NCI-H2107 treated with DMSO at 0.1 percent for 48 hours (cell line): ENCODE data around the gene OR52K2.
"Not testable (repeated sequence)": the region's sequence is repeated elsewhere in the genome, so short reads cannot be mapped to it uniquely, and the experiment has no call there.

ENCODE experiments used
- DNase-seq: peaks from one replicate; lab custom pipeline; 2025; ENCODE audit not compliant: unreplicated experiment; lab: John Stamatoyannopoulos, UW

The OR52K2 gene

GRCh38 chr11:4448995-4449394 is at the start of gene OR52K2:
OR52K2 (plus strand) TSS chr11:4449295; CDS start chr11:4449340, 45 bp downstream.
- no peak for DNase-seq

GRCh38 chr11:4406206-4406605 is 42.9 kb upstream of the OR52K2 start:
- not testable (repeated sequence) for DNase-seq

GRCh38 chr11:4416306-4416705 is 32.8 kb upstream of the OR52K2 start:
- no peak for DNase-seq

- DNase-seq, result no peak
Measured at GRCh38 chr11:4416816-4417215, 32.3 kb upstream of the OR52K2 start.

- no peak for DNase-seq
Measured at GRCh38 chr11:4418403-4418802, 30.7 kb upstream of the OR52K2 start.

- DNase-seq, result no peak
Measured at GRCh38 chr11:4430051-4430450, 19.0 kb upstream of the OR52K2 start.

- DNase-seq, result no peak
Measured at GRCh38 chr11:4433856-4434255, 15.2 kb upstream of the OR52K2 start.

- DNase-seq, result no peak
Measured at GRCh38 chr11:4436411-4436810, 12.7 kb upstream of the OR52K2 start.

GRCh38 chr11:4441515-4441914 is 7.6 kb upstream of the OR52K2 start:
- no peak for DNase-seq

GRCh38 chr11:4443232-4443891 is 5.7 kb upstream of the OR52K2 start:
- no peak for DNase-seq

- DNase-seq, result no peak
Measured at GRCh38 chr11:4453118-4453517, 4.0 kb downstream of the OR52K2 start.

- no peak for DNase-seq
Measured at GRCh38 chr11:4454021-4454420, 4.9 kb downstream of the OR52K2 start.

GRCh38 chr11:4455419-4455818 is 6.3 kb downstream of the OR52K2 start:
- DNase-seq, result no peak

- no peak for DNase-seq
Measured at GRCh38 chr11:4459500-4459899, 10.4 kb downstream of the OR52K2 start.

- DNase-seq, result no peak
Measured at GRCh38 chr11:4460151-4460550, 11.1 kb downstream of the OR52K2 start.

- DNase-seq, result no peak
Measured at GRCh38 chr11:4464216-4465159, 15.4 kb downstream of the OR52K2 start.

GRCh38 chr11:4465407-4465806 is 16.3 kb downstream of the OR52K2 start:
- no peak for DNase-seq

- DNase-seq, result no peak
Measured at GRCh38 chr11:4466131-4466870, 17.2 kb downstream of the OR52K2 start.

GRCh38 chr11:4466871-4467442 is 17.9 kb downstream of the OR52K2 start:
- DNase-seq, result no peak

- DNase-seq, result no peak
Measured at GRCh38 chr11:4467811-4468606, 18.9 kb downstream of the OR52K2 start.
